Colonic mucosa (tissue), 4 donors: ENCODE measurements around the gene PAWR. TPM values are rescaled to one million over a fixed set of nuclear protein-coding genes. Genes with fewer than 3 reads are reported as not detected.

Source experiments
- DNase-seq: peaks from one replicate; pipeline ENCODE4 v3.0.0-alpha.2; 2020
- H3K27ac ChIP-seq: fragments of 200-600 bp; one replicate; pipeline ENCODE4 v1.8.0; 2021
- H3K27me3 ChIP-seq: fragments of 200-600 bp; one replicate; pipeline ENCODE4 v1.8.0; 2021
- H3K36me3 ChIP-seq: fragments of 200-600 bp; one replicate; pipeline ENCODE4 v1.8.0; 2021
- H3K4me1 ChIP-seq: fragments of 200-600 bp; one replicate; pipeline ENCODE4 v1.8.0; 2021; ENCODE audit warnings: mild to moderate bottlenecking
- H3K4me3 ChIP-seq: fragments of 200-600 bp; one replicate; pipeline ENCODE4 v1.8.0; 2021
- H3K9ac ChIP-seq, 2 donors: one replicate each; pipeline ENCODE4 v1.7.0; 2013; ENCODE audit warnings: control low read depth in 2 of 2, low read depth in 2 of 2, low read length in 2 of 2
- H3K9me3 ChIP-seq: fragments of 200-600 bp; one replicate; pipeline ENCODE4 v1.8.0; 2021
- intact Hi-C: fragments of 100-400 bp; cut with DNase I; formaldehyde crosslinking; loops from one replicate; pipeline ENCODE4 v1.14.1; 2022
- total RNA-seq, 2 donors: library from RNA; stranded (reverse); fragmentation: NEBNext Ultra II Directional in 1 of 2; extraction: Animal tissue kit (Norgen Biotek cat#: 25700) in 1 of 2; gene quantifications; one replicate each; pipeline ENCODE4 v1.2.1, GENCODE V29; 2021
- TF ChIP-seq, protein P1 (sequence below): fragments of 200-600 bp; IDR thresholded peaks from one replicate; pipeline ENCODE4 v1.8.0; 2022; ENCODE audit warnings: antibody characterized with exemption, mild to moderate bottlenecking
- donor health status: healthy.
- donor health status: DM: no; HTN: no; CAD: no.
- donor health status: DM: no; HTN: no; CAD: no.

Gene PAWR
- total RNA-seq, 2 donors from 2014 or later, result 135 to 211 TPM

DNA sequence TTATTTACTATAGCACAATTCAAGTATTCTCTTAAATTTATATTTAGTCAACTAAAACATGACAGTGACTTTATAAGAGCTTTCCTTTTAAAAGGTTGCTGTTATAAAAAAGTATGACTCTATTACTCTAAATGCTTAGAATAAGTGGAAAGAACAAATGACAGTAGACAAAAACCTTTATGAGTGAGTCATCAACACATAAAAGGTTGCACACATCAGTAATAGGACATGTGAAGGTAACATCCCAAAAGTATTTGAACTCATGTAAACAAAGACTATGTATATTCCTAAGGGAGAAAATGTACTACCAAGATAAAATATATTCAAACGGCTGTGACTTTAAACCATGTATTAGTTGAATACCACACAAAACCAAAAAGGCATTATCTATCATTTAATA lies 98.8 kb downstream of the PAWR start:
- H3K4me1 ChIP-seq, result no peaks in the 10 kb centered on the region
- no peaks in the 10 kb centered on the region for H3K9me3 ChIP-seq
- peaks cover 2% of the 10 kb centered on the region for H3K36me3 ChIP-seq
- no peak overlapping the region for H3K27ac ChIP-seq
- no peak overlapping the region for H3K9ac ChIP-seq
- no peaks in the 10 kb centered on the region for H3K27me3 ChIP-seq
- TF ChIP-seq, protein P1, sequence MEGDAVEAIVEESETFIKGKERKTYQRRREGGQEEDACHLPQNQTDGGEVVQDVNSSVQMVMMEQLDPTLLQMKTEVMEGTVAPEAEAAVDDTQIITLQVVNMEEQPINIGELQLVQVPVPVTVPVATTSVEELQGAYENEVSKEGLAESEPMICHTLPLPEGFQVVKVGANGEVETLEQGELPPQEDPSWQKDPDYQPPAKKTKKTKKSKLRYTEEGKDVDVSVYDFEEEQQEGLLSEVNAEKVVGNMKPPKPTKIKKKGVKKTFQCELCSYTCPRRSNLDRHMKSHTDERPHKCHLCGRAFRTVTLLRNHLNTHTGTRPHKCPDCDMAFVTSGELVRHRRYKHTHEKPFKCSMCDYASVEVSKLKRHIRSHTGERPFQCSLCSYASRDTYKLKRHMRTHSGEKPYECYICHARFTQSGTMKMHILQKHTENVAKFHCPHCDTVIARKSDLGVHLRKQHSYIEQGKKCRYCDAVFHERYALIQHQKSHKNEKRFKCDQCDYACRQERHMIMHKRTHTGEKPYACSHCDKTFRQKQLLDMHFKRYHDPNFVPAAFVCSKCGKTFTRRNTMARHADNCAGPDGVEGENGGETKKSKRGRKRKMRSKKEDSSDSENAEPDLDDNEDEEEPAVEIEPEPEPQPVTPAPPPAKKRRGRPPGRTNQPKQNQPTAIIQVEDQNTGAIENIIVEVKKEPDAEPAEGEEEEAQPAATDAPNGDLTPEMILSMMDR, result no peak
- no peak overlapping the region for H3K4me3 ChIP-seq
- intact Hi-C loops, result no loop called here
- DNase-seq, result no peak

DNA sequence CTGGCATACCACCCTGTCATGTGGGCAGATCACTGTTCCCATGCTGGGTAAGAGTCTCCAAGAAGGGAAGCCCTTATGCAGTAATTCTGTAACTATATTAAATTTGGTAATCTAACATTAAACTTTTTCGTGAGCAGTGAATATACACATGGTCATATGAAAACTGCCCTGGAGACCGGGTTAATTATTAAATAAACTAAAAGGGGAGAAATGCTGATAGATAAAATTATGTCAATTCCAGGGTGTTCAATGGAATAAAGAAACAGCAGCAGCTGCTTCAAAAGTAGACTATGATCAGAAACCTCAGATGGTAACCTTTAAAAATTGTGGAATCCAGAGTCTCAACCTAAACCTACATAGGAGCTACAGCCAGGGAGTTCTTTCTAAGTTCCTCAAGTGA lies 100.0 kb downstream of the PAWR start:
- Histone ChIP-seq H3K27ac (no peak overlapping the region), H3K36me3 (peaks cover 4% of the 10 kb centered on the region), H3K4me1 (no peaks in the 10 kb centered on the region), H3K4me3 (no peak overlapping the region), H3K27me3 (no peaks in the 10 kb centered on the region), H3K9ac (no peak overlapping the region), H3K9me3 (no peaks in the 10 kb centered on the region)
- no peak for DNase-seq
- intact Hi-C loops, result no loop called here
- TF ChIP-seq, protein P1, result no peak

DNA sequence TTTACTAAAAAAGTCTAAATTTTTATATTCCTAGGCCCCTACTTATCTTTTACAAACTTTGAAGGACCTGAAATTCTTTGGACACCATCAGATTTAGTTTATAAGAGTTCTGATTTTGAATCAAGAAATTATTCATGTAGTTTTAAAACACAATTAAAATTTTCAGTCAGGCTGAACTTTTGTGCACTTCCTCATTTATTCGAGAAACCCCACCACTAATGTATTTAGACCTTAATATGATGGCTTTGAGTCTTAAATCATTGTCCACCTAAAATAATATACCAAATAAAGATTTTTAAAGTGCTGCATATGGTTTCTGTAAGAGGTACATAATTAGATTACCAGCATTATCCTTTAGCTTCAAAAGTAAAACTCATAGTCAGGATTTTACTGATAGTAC lies 103.4 kb downstream of the PAWR start:
- TF ChIP-seq, protein P1, result no peak
- DNase-seq, result no peak
- Histone ChIP-seq H3K9me3 (no peaks in the 10 kb centered on the region), H3K9ac (no peak overlapping the region), H3K27ac (no peak overlapping the region), H3K4me3 (no peak overlapping the region), H3K27me3 (no peaks in the 10 kb centered on the region), H3K4me1 (no peaks in the 10 kb centered on the region), H3K36me3 (peaks cover 4% of the 10 kb centered on the region)
- intact Hi-C loops, result no loop called here

DNA sequence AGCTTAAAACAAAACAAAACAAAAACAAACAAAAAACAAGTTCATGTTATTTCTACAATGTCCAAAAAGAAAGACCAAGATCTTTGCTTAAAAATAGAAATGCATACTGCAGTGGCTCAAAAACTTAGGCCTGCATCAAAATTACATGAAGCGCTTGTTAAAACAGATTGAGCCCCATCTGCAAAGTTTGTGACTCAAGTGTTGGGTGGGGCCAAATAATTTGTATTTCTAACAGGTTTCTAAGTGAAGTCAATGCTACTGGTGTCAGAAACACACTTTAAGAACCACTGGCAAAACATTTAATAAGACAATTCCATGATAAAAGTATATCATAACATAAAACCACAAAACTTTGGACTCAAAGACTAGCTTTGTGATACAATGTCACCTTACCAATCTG lies 105.6 kb downstream of the PAWR start:
- Histone ChIP-seq H3K4me1 (no peaks in the 10 kb centered on the region), H3K27ac (no peak overlapping the region), H3K27me3 (no peaks in the 10 kb centered on the region), H3K4me3 (no peak overlapping the region), H3K36me3 (peaks cover 4% of the 10 kb centered on the region), H3K9me3 (no peaks in the 10 kb centered on the region), H3K9ac (no peak overlapping the region)
- DNase-seq, result no peak
- TF ChIP-seq, protein P1, result no peak
- intact Hi-C loops, result no loop called here

DNA sequence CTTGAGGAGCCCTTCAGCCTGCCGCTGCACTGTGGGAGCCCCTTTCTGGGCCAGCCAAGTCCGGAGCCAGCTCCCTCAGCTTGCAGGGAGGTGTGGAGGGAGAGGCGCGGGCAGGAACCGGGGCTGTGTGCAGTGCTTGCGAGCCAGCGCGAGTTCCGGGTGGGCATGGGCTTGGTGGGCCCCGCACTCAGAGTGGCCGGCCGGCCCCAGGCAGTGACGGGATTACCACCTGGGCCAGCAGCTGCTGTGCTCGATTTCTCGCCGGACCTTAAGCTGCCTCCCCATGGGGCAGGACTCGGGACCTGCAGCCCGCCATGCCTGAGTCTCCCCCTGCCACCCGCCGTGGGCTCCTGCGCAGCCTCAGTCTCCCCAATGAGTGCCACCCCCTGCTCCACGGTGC lies 116.9 kb downstream of the PAWR start:
- intact Hi-C loops, result no loop called here
- no peaks in the 10 kb centered on the region for H3K27me3 ChIP-seq
- no peaks in the 10 kb centered on the region for H3K36me3 ChIP-seq
- TF ChIP-seq, protein P1, result no peak
- no peaks in the 10 kb centered on the region for H3K9me3 ChIP-seq
- H3K4me1 ChIP-seq, result no peaks in the 10 kb centered on the region
- no peak overlapping the region for H3K27ac ChIP-seq
- no peak overlapping the region for H3K4me3 ChIP-seq
- no peak overlapping the region for H3K9ac ChIP-seq
- no peak for DNase-seq

DNA sequence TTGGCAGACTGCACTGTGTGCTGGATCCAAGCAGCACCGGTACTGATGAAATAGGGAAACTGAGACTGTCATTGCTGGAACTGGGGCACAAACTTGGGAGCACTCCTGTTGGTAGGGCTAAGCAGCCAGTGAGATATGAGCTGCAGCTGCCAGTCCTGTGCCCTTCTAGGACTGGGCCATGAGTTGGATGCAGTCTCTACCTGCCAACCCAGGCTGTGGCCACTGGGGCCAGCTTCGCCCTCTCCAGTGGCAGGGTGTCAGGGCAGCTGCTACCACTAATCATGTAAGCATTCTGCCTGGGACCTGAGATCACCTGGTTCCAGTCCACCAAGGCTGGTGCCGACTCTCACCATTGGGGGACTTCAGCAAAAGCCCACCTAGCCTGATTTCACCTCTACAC lies 121.1 kb downstream of the PAWR start:
- intact Hi-C loops, result no loop called here
- Histone ChIP-seq H3K27ac (no peak overlapping the region), H3K27me3 (no peaks in the 10 kb centered on the region), H3K4me3 (no peak overlapping the region), H3K9ac (no peak overlapping the region), H3K36me3 (no peaks in the 10 kb centered on the region), H3K4me1 (peaks cover 3% of the 10 kb centered on the region), H3K9me3 (no peaks in the 10 kb centered on the region)
- TF ChIP-seq, protein P1, result no peak
- no peak for DNase-seq
